ENCODE measurements around the gene SCAF8.
A peak's percentile ranks its signal among the peaks of the same experiment; 100 is the strongest.

Gene SCAF8

GRCh38 chr6:154758125-154758524 is 24.9 kb downstream of the SCAF8 start:
- no peak for DNase-seq (ENCODE audit: low read depth, low spot score)
- no peak for TF ChIP-seq CTCF (IDR thresholded peaks at IDR 0.05; ENCODE audit: low read depth, low read length)
- H3K4me3 ChIP-seq (ENCODE audit: low read depth, low read length), result no peak overlapping the region
- in situ Hi-C loops (cut with HindIII; ENCODE audit: low sequenced_read_pairs), result no loop called here

- in situ Hi-C loops (cut with HindIII; ENCODE audit: low sequenced_read_pairs), result no loop called here
- no peak for DNase-seq (ENCODE audit: low read depth, low spot score)
- no peak for TF ChIP-seq CTCF (IDR thresholded peaks at IDR 0.05; ENCODE audit: low read depth, low read length)
- H3K4me3 ChIP-seq (ENCODE audit: low read depth, low read length), result no peak overlapping the region
Measured at GRCh38 chr6:154763650-154764049, 30.4 kb downstream of the SCAF8 start.

GRCh38 chr6:154765273-154765672 is 32.1 kb downstream of the SCAF8 start:
- no peak overlapping the region for H3K4me3 ChIP-seq (ENCODE audit: low read depth, low read length)
- in situ Hi-C loops (cut with HindIII; ENCODE audit: low sequenced_read_pairs), result no loop called here
- TF ChIP-seq CTCF (IDR thresholded peaks at IDR 0.05; ENCODE audit: low read depth, low read length), result no peak
- DNase-seq (ENCODE audit: low read depth, low spot score), result no peak

GRCh38 chr6:154766288-154766687 is 33.1 kb downstream of the SCAF8 start:
- in situ Hi-C loops (cut with HindIII; ENCODE audit: low sequenced_read_pairs), result no loop called here
- no peak overlapping the region for H3K4me3 ChIP-seq (ENCODE audit: low read depth, low read length)
- DNase-seq (ENCODE audit: low read depth, low spot score), result no peak
- no peak for TF ChIP-seq CTCF (IDR thresholded peaks at IDR 0.05; ENCODE audit: low read depth, low read length)

GRCh38 chr6:154767003-154767723 is 33.9 kb downstream of the SCAF8 start:
- no peak for TF ChIP-seq CTCF (IDR thresholded peaks at IDR 0.05; ENCODE audit: low read depth, low read length)
- no peak overlapping the region for H3K4me3 ChIP-seq (ENCODE audit: low read depth, low read length)
- DNase-seq (ENCODE audit: low read depth, low spot score), result peak; percentile 36
- in situ Hi-C loops (cut with HindIII; ENCODE audit: low sequenced_read_pairs), result no loop called here

GRCh38 chr6:154768280-154768679 is 35.1 kb downstream of the SCAF8 start:
- H3K4me3 ChIP-seq (ENCODE audit: low read depth, low read length), result no peak overlapping the region
- in situ Hi-C loops (cut with HindIII; ENCODE audit: low sequenced_read_pairs), result no loop called here
- no peak for TF ChIP-seq CTCF (IDR thresholded peaks at IDR 0.05; ENCODE audit: low read depth, low read length)
- no peak for DNase-seq (ENCODE audit: low read depth, low spot score)

Data from astrocyte of the spinal cord (primary cell).